ENCODE data around the gene UNC5C. TPM values are rescaled to one million over a fixed set of nuclear protein-coding genes. Genes with fewer than 3 reads are reported as not detected.

Gene UNC5C
- total and polyA plus RNA-seq, 2 of the 8 experiments (the other 6 are each of a cell fraction or from before 2014, with no cell fraction given), result 0.30 to 1.3 TPM

DNA sequence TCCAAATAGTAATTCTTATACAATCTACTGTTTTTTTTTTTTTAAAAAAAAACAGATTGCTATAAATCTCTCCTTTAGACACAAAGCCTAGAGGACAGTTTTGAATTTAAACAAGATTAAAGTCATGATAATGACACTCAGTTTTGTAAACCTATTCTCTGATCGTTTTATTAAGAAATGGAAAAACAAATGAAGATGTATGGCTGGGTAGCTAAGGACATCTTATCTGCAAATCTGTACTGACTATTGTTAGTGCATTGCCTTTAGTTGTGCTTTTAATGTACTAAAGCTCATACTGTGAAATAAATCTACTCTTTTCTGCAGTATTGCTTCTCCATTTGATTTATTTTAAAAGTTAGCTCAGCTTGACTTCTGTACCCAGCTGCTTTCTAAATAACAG lies 155.0 kb downstream of the UNC5C start:
- Histone ChIP-seq H3K56ac (replicated peaks; ENCODE audit: insufficient read length, low read depth, low read length) (no peak overlapping the region), H3K23ac (ENCODE audit: insufficient read length) (no peak overlapping the region), H3K14ac (ENCODE audit: insufficient read length) (no peak overlapping the region), H2AK5ac (ENCODE audit: low read depth, low read length) (no peak overlapping the region), H2BK15ac (ENCODE audit: low read length) (no peak overlapping the region), H2BK5ac (ENCODE audit: low read depth, low read length) (no peak overlapping the region), H3K4ac (replicated peaks; ENCODE audit: insufficient read length, low read depth, low read length) (no peak overlapping the region), H3K27ac (ENCODE audit: low read depth, low read length) (no peak overlapping the region), H4K20me1 (replicated peaks in 1 of 2; ENCODE audit: control insufficient read depth in 1 of 2, insufficient read depth in 2 of 2, low read length in 2 of 2) (no peaks in the 10 kb centered on the region), H3K9ac (replicated peaks in 1 of 4; ENCODE audit: extremely low read depth in 1 of 4, low read depth in 3 of 4, low read length in 3 of 4) (no peak overlapping the region), H3K79me1 (ENCODE audit: low read depth, low read length) (no peaks in the 10 kb centered on the region), H4K8ac (ENCODE audit: extremely low read depth, insufficient read depth, low read length) (no peak overlapping the region), H3K27me3 (replicated peaks in 1 of 4; ENCODE audit: control insufficient read depth in 3 of 4, extremely low read depth in 1 of 4, insufficient read depth in 3 of 4, low read length in 3 of 4) (peaks cover 0 to 6% (median 2%) of the 10 kb centered on the region in 4 experiments; a peak in 4 of 7 replicates), H3K36me3 (ENCODE audit: control insufficient read depth in 2 of 4, insufficient read depth in 4 of 4, low read length in 3 of 4) (no peaks in the 10 kb centered on the region), H2BK20ac (ENCODE audit: low read length) (no peak overlapping the region), H2AFZ (ENCODE audit: low read length) (no peak overlapping the region), H2BK120ac (replicated peaks; ENCODE audit: low read depth, low read length) (no peak overlapping the region), H4K91ac (replicated peaks; ENCODE audit: insufficient read length, low read length) (no peak overlapping the region), H2BK12ac (ENCODE audit: low read depth, low read length) (no peak overlapping the region), H3K79me2 (ENCODE audit: control insufficient read depth in 1 of 2, insufficient read depth in 2 of 2, low read length in 2 of 2) (no peaks in the 10 kb centered on the region), H3K18ac (ENCODE audit: extremely low read depth, low read length) (no peak overlapping the region), H3K23me2 (ENCODE audit: low read depth, low read length) (no peaks in the 10 kb centered on the region), H4K5ac (ENCODE audit: insufficient read length, low read depth, low read length) (no peak overlapping the region), H3K9me3 (ENCODE audit: insufficient read depth in 2 of 2, low read depth in 1 of 2, low read length in 1 of 2) (no peaks in the 10 kb centered on the region), H3K4me1 (replicated peaks in 1 of 4; ENCODE audit: control insufficient read depth in 3 of 4, insufficient read depth in 4 of 4, low read length in 3 of 4) (peaks cover 0 to 4% (median 0%) of the 10 kb centered on the region in 4 experiments; a peak in 2 of 7 replicates), H3K4me3 (ENCODE audit: extremely low read depth in 1 of 4, insufficient read depth in 2 of 4, low read depth in 3 of 4, low read length in 4 of 4) (no peak overlapping the region), H3K4me2 (ENCODE audit: insufficient read depth in 1 of 2, low read depth in 2 of 2, low read length in 2 of 2) (no peak overlapping the region)
- 84% methylated on average over 1 of the region's 1 CpG; no CpG with 5 or more reads in 1 of the 2 experiments for WGBS, 2 experiments (ENCODE audit: extremely low coverage in 1 of 2, insufficient coverage in 1 of 2, insufficient read length in 1 of 2, insufficient replicate concordance in 2 of 2, low coverage in 1 of 2, low lambda C conversion rate in 2 of 2, missing lambda C conversion rate in 1 of 2)
- ChIA-PET POLR2A (ENCODE audit: partially characterized antibody) (no interaction called here), CTCF (ENCODE audit: partially characterized antibody) (no interaction called here)
- DNase-seq (ENCODE audit: low read depth in 1 of 2, low spot score in 2 of 2) (no peak), FAIRE-seq (no peak)
